HG02840 (cell line): Measurements from ENCODE around the gene FHL2.

Experiments used
- ATAC-seq: cut with Tn5 transposase; IDR thresholded peaks from one replicate; pipeline ENCODE4 v1.9.1; 2021; ENCODE audit warnings: mild to moderate bottlenecking, moderate library complexity, moderate number of reproducible peaks; ENCODE audit not compliant: unreplicated experiment, low FRiP score

The FHL2 gene

GRCh38 chr2:105400138-105400540, 1.3 kb upstream of the FHL2 start:
- no peak for ATAC-seq

GRCh38 chr2:105399207-105399861, 483 bp upstream of the FHL2 start:
- ATAC-seq, result no peak

- ATAC-seq, result no peak
These were observed 907 bp downstream of the FHL2 start for GRCh38 chr2:105397953-105398335.

- ATAC-seq, result no peak
These were observed 1.7 kb downstream of the FHL2 start for GRCh38 chr2:105397025-105397722.

- no peak for ATAC-seq
These were observed 2.4 kb downstream of the FHL2 start for GRCh38 chr2:105396254-105397024.

- no peak for ATAC-seq
These were observed 3.2 kb downstream of the FHL2 start for GRCh38 chr2:105395691-105396090.

- ATAC-seq, result no peak
These were observed 3.8 kb downstream of the FHL2 start for GRCh38 chr2:105394951-105395611.

GRCh38 chr2:105393373-105394055, 5.3 kb downstream of the FHL2 start:
- no peak for ATAC-seq

- ATAC-seq, result no peak
These were observed 6.8 kb downstream of the FHL2 start for GRCh38 chr2:105391763-105392662.

- no peak for ATAC-seq
These were observed 7.7 kb downstream of the FHL2 start for GRCh38 chr2:105391058-105391627.

- ATAC-seq, result no peak
These were observed 8.4 kb downstream of the FHL2 start for GRCh38 chr2:105390454-105390853.

- no peak for ATAC-seq
These were observed 9.9 kb downstream of the FHL2 start for GRCh38 chr2:105388971-105389381.

GRCh38 chr2:105387225-105387624, 11.6 kb downstream of the FHL2 start:
- no peak for ATAC-seq

- ATAC-seq, result no peak
These were observed 12.9 kb downstream of the FHL2 start for GRCh38 chr2:105385731-105386540.

- no peak for ATAC-seq
These were observed 14.0 kb downstream of the FHL2 start for GRCh38 chr2:105384861-105385260.

- ATAC-seq, result no peak
These were observed 14.6 kb downstream of the FHL2 start for GRCh38 chr2:105384216-105384615.

GRCh38 chr2:105383432-105384166, 15.3 kb downstream of the FHL2 start:
- ATAC-seq, result no peak

GRCh38 chr2:105382177-105382576, 16.7 kb downstream of the FHL2 start:
- ATAC-seq, result no peak
